Globus pallidus (tissue), 1 donor: ENCODE measurements around the gene EP400.

Experiments used
- DNase-seq: peaks from one replicate; pipeline ENCODE4 v3.0.0-alpha.2; 2015; ENCODE audit warnings: low spot score

EP400 gene

GRCh38 chr12:132121283-132121682 is 171.5 kb downstream of the EP400 start:
- DNase-seq: no peak

- no peak for DNase-seq
Observed at GRCh38 chr12:132123970-132124765, 174.4 kb downstream of the EP400 start.

- DNase-seq: no peak
Observed at GRCh38 chr12:132124766-132125425, 175.2 kb downstream of the EP400 start.

- DNase-seq: no peak
Observed at GRCh38 chr12:132125736-132126135, 176.0 kb downstream of the EP400 start.

- DNase-seq: no peak
Observed at GRCh38 chr12:132127041-132127440, 177.3 kb downstream of the EP400 start.

GRCh38 chr12:132129007-132129406 is 179.3 kb downstream of the EP400 start:
- no peak for DNase-seq

GRCh38 chr12:132130690-132131089 is 180.9 kb downstream of the EP400 start:
- DNase-seq: no peak
